Endothelial cell of umbilical vein (primary cell): ENCODE data around the gene HES7. TPM values are rescaled to one million over a fixed set of nuclear protein-coding genes. Genes with fewer than 3 reads are reported as not detected.

ENCODE experiments used
- BruUV-seq: library from RNA; stranded (reverse); fragments of 400-500 nt; replicated peaks from 2 replicates; lab custom pipeline; 2021; lab: Mats Ljungman, UMichigan
- CTCF ChIA-PET: fragments of 300-600, 350-600 bp; sonication (Branson Sonifier 250); formaldehyde crosslinking; loops from one replicate; lab custom pipeline; 2021; ENCODE audit warnings: antibody characterized with exemption, inconsistent platforms; lab: Charles Lee
- POLR2A ChIA-PET: fragments of 300-600, 350-600 bp; sonication (Branson Sonifier 250); formaldehyde crosslinking; loops from one replicate; lab custom pipeline; 2021; ENCODE audit warnings: antibody characterized with exemption, inconsistent platforms; lab: Charles Lee
- DNase-seq: peaks from one replicate; pipeline ENCODE4 v3.0.0-alpha.2; 2011; ENCODE audit warnings: low read depth, low spot score
- FAIRE-seq: peaks from 2 replicates; lab custom pipeline; 2011; peaks lifted over from hg19 to GRCh38; lab: Jason Lieb, UNC
- H2AFZ ChIP-seq: 2 replicates; pipeline ENCODE4 v1.6.0; 2012; ENCODE audit warnings: low read depth, low read length, control low read depth, inconsistent platforms
- H3K27ac ChIP-seq: 2 replicates; pipeline ENCODE4 v1.5.1; 2011; ENCODE audit warnings: low read depth, mild to moderate bottlenecking, control low read depth, low read length, moderate library complexity; ENCODE audit not compliant: insufficient read depth
- H3K27me3 ChIP-seq, 2 experiments: 2 replicates each; pipeline versions ENCODE4 v1.6.0 to v1.6.1; 2011; ENCODE audit warnings: low read length in 2 of 2, mixed read lengths in 1 of 2; ENCODE audit not compliant: control insufficient read depth in 2 of 2, insufficient read depth in 2 of 2
- H3K36me3 ChIP-seq, 2 experiments: 2 replicates in 1 of 2; 3 replicates in 1 of 2; pipeline ENCODE4 v1.5.1; 2011; ENCODE audit warnings: low read length in 2 of 2, mild to moderate bottlenecking in 1 of 2, moderate library complexity in 1 of 2; ENCODE audit not compliant: control insufficient read depth in 2 of 2, insufficient read depth in 2 of 2; ENCODE audit errors: extremely low read depth in 1 of 2
- H3K4me1 ChIP-seq: 3 replicates; pipeline ENCODE4 v1.5.1; 2011; ENCODE audit warnings: mild to moderate bottlenecking, low read length; ENCODE audit not compliant: control insufficient read depth, insufficient read depth; ENCODE audit errors: extremely low read depth
- H3K4me2 ChIP-seq: 2 replicates; pipeline ENCODE4 v1.6.1; 2011; ENCODE audit warnings: low read length, control low read depth, mixed read lengths; ENCODE audit not compliant: insufficient read depth
- H3K4me3 ChIP-seq, 3 experiments: fragments of 200-600 bp in 1 of 3; sonication (generic), shearing (Covaris generic) in 1 of 3; replicated peaks in 1 of 3; 2 replicates each; pipeline ENCODE4 v1.5.1; 2011 to 2016; ENCODE audit warnings: control low read depth in 3 of 3, low read length in 3 of 3, mild to moderate bottlenecking in 2 of 3, inconsistent platforms in 1 of 3, low read depth in 1 of 3, moderate library complexity in 1 of 3; ENCODE audit not compliant: insufficient read depth in 1 of 3
- H3K79me2 ChIP-seq: 2 replicates; pipeline ENCODE4 v1.6.0; 2012; ENCODE audit warnings: low read length, inconsistent platforms; ENCODE audit not compliant: control insufficient read depth, insufficient read depth
- H3K9ac ChIP-seq: replicated peaks from 2 replicates; pipeline ENCODE3; 2011; ENCODE audit warnings: low read length, control low read depth; ENCODE audit not compliant: insufficient read depth; ENCODE audit errors: extremely low read depth
- H3K9me1 ChIP-seq: replicated peaks from 3 replicates; pipeline ENCODE4 v1.6.0; 2011; ENCODE audit warnings: mild to moderate bottlenecking, low read length; ENCODE audit not compliant: control insufficient read depth, insufficient read depth; ENCODE audit errors: extremely low read depth
- H3K9me3 ChIP-seq: replicated peaks from 2 replicates; pipeline ENCODE4 v1.5.1; 2012; ENCODE audit warnings: low read length, inconsistent platforms; ENCODE audit not compliant: control insufficient read depth, insufficient read depth
- H4K20me1 ChIP-seq: replicated peaks from 2 replicates; pipeline ENCODE3; 2011; ENCODE audit warnings: mild to moderate bottlenecking, low read length; ENCODE audit not compliant: control insufficient read depth, insufficient read depth; ENCODE audit errors: extremely low read depth
- CTCF ChIP-seq, 2 donors: IDR thresholded peaks; 1 replicate in 1 of 2; 2 replicates in 1 of 2; pipeline ENCODE4 v1.5.1; 2011; ENCODE audit warnings: low read length in 2 of 2, mild to moderate bottlenecking in 2 of 2, moderate library complexity in 2 of 2, control low read depth in 1 of 2, inconsistent platforms in 1 of 2, low read depth in 1 of 2; ENCODE audit not compliant: insufficient read depth in 1 of 2; ENCODE audit errors: extremely low read depth in 1 of 2
- EZH2 ChIP-seq: IDR thresholded peaks from 2 replicates; pipeline ENCODE4 v1.6.1; 2012; ENCODE audit warnings: borderline replicate concordance, low read depth, mild to moderate bottlenecking, moderate library complexity, low read length, inconsistent platforms; ENCODE audit not compliant: severe bottlenecking
- FOS ChIP-seq: IDR thresholded peaks from 2 replicates; pipeline ENCODE4 v1.6.1; 2011; ENCODE audit warnings: mild to moderate bottlenecking, low read length, moderate library complexity, borderline replicate concordance; ENCODE audit not compliant: insufficient read depth
- GATA2 ChIP-seq: IDR thresholded peaks from 2 replicates; pipeline ENCODE4 v1.7.0; 2011; ENCODE audit warnings: low read depth, mild to moderate bottlenecking, moderate library complexity, mixed read lengths, low read length; ENCODE audit not compliant: insufficient read length, insufficient read depth
- JUN ChIP-seq: IDR thresholded peaks from 2 replicates; pipeline ENCODE4 v1.6.1; 2011; ENCODE audit warnings: borderline replicate concordance, low read depth; ENCODE audit not compliant: insufficient read length, insufficient read depth
- MAX ChIP-seq: IDR thresholded peaks from 2 replicates; pipeline ENCODE4 v1.6.1; 2011; ENCODE audit not compliant: insufficient read depth, insufficient read length
- MYC ChIP-seq: IDR thresholded peaks from one replicate; pipeline ENCODE4 v1.6.1; 2011; ENCODE audit warnings: mild to moderate bottlenecking, low read depth, low read length
- POLR2A ChIP-seq: IDR thresholded peaks from 2 replicates; pipeline ENCODE4 v1.6.1; 2012; ENCODE audit warnings: low read depth, mild to moderate bottlenecking, control low read depth, low read length
- POLR2AphosphoS5 ChIP-seq: IDR thresholded peaks from 2 replicates; pipeline ENCODE4 v1.6.1; 2012; ENCODE audit warnings: low read depth, mild to moderate bottlenecking, control low read depth, low read length, moderate library complexity; ENCODE audit not compliant: insufficient read depth
- dilution Hi-C: fragments of 300-500 bp; cut with MboI; formaldehyde crosslinking; loops from one replicate; pipeline ENCODE4 v1.15.0; 2019; ENCODE audit warnings: low sequenced_read_pairs; ENCODE audit not compliant: extremely low pct_ligation_motif_present
- intact Hi-C: fragments of 100-400 bp; cut with micrococcal nuclease; formaldehyde crosslinking; loops from one replicate; pipeline ENCODE4 v1.10.0; 2022
- polyA plus RNA-seq, 4 experiments: library from polyadenylated mRNA; depleted of rRNA in 3 of 4; stranded (reverse) in 3 of 4; unstranded in 1 of 4; fragments of >200 nt; gene quantifications; 2 replicates each; pipeline versions ENCODE4 v1.2.1 to v1.2.3, GENCODE V29; 2011 to 2012; ENCODE audit warnings: missing spikeins in 1 of 4
- total RNA-seq: library from RNA; stranded (reverse); gene quantifications from 2 replicates; pipeline ENCODE4 v1.2.3, GENCODE V29; 2021

The HES7 gene
- total and polyA plus RNA-seq, 2 donors (not counting 3 experiments of a cell fraction or from before 2014, with no cell fraction given), result 0.19 to 0.51 TPM

- no peaks in the 10 kb centered on the region for H3K9me1 ChIP-seq
- H3K4me3 ChIP-seq, result peak overlapping the region; percentile 51 to 60 (median 55)
- H3K36me3 ChIP-seq, result no peaks in the 10 kb centered on the region
- no peak overlapping the region for H3K27ac ChIP-seq
- H3K9me3 ChIP-seq, result no peaks in the 10 kb centered on the region
- ChIA-PET CTCF (interaction anchor here (0.6 to 2.8 kb wide), 7 partner anchors 15 to 178 kb away, joined by 3 to 19 read pairs (median 5); no protein-coding TSS in a partner anchor), POLR2A (interaction anchor here (1.7 kb wide), 1 partner anchor 50 kb away, joined by 8 read pairs; no protein-coding TSS in a partner anchor)
- H2AFZ ChIP-seq, result peak overlapping the region; percentile 86
- DNase-seq (peak; percentile 19), FAIRE-seq (no peak)
- no peaks in the 10 kb centered on the region for H3K79me2 ChIP-seq
- peak overlapping the region; percentile 40 for H3K9ac ChIP-seq
- TF ChIP-seq EZH2 (peak; percentile 87), GATA2 (no peak)
- dilution Hi-C loops (no loop called here), intact Hi-C loops (loop anchor here (5.0 kb wide), 1 partner anchor 281 kb away; no protein-coding TSS in a partner anchor)
- peak overlapping the region; percentile 77 for H3K4me2 ChIP-seq
- no TSS peak for BruUV-seq
- peaks cover 38% of the 10 kb centered on the region for H3K4me1 ChIP-seq
- peaks cover 8 to 14% of the 10 kb centered on the region in 2 experiments for H3K27me3 ChIP-seq
- H4K20me1 ChIP-seq, result peaks cover 3% of the 10 kb centered on the region
Measured at GRCh38 chr17:8122924-8123694, 797 bp downstream of the HES7 start.

GRCh38 chr17:8122422-8122923 is 1.4 kb downstream of the HES7 start:
- intact Hi-C loops, result loop anchor here (5.0 kb wide), 1 partner anchor 280 kb away; no protein-coding TSS in a partner anchor

More at GRCh38 chr17:8122422-8122923, 1.4 kb downstream of the HES7 start:
- no peak overlapping the region for H3K27ac ChIP-seq
- ChIA-PET CTCF (interaction anchor here (0.6 to 2.8 kb wide), 12 partner anchors 16 to 179 kb away, joined by 3 to 19 read pairs (median 4); no protein-coding TSS in a partner anchor), POLR2A (interaction anchor here (0.6 kb wide), 1 partner anchor 13 kb away, joined by 6 read pairs; no protein-coding TSS in a partner anchor)
- H3K79me2 ChIP-seq, result no peaks in the 10 kb centered on the region
- dilution Hi-C loops, result no loop called here
- no peaks in the 10 kb centered on the region for H3K36me3 ChIP-seq
- peaks cover 44% of the 10 kb centered on the region for H3K4me1 ChIP-seq
- H3K4me2 ChIP-seq, result peak overlapping the region; percentile 77
- H2AFZ ChIP-seq, result peak overlapping the region; percentile 86
- no peak for TF ChIP-seq MAX
- TF ChIP-seq EZH2, result no peak
- no peak for TF ChIP-seq FOS
- TF ChIP-seq JUN, result no peak
- TF ChIP-seq MYC, result no peak
- TF ChIP-seq CTCF (IDR thresholded peaks at IDR 0.05; ENCODE audit: extremely low read depth in 1 of 2, insufficient read depth in 1 of 2, low read depth in 1 of 2, low read length in 2 of 2), result no peak
- TF ChIP-seq POLR2AphosphoS5, result no peak
- no peak for TF ChIP-seq GATA2
- no peak for TF ChIP-seq POLR2A
- H4K20me1 ChIP-seq, result peaks cover 3% of the 10 kb centered on the region
- peak overlapping the region; percentile 40 for H3K9ac ChIP-seq
- DNase-seq (peak; percentile 30), FAIRE-seq (peak; percentile 48)
- peak overlapping the region; percentile 51 to 60 (median 55) for H3K4me3 ChIP-seq
- H3K9me3 ChIP-seq, result no peaks in the 10 kb centered on the region
- H3K9me1 ChIP-seq, result no peaks in the 10 kb centered on the region
- peaks cover 10 to 17% of the 10 kb centered on the region in 2 experiments for H3K27me3 ChIP-seq
- BruUV-seq, result no TSS peak
